Ovary (tissue), 3 donors: ENCODE data around the gene ST6GAL1.

Experiments
- POLR2A ChIP-seq: fragments of 450-650 bp; IDR thresholded peaks from one replicate; pipeline ENCODE4 v1.6.1; 2017; ENCODE audit warnings: antibody characterized with exemption, mild to moderate bottlenecking, moderate library complexity
- TF ChIP-seq, protein P1 (sequence below), 3 donors: fragments of 450-650 bp in 2 of 3; fragments of 200-600 bp in 1 of 3; IDR thresholded peaks; one replicate each; pipeline versions ENCODE4 v1.5.1 to v1.8.0; 2016 to 2022; ENCODE audit warnings: antibody characterized with exemption in 3 of 3, mild to moderate bottlenecking in 1 of 3
- donor health status: DM: no; HTN: no; CAD: no.

DNA sequence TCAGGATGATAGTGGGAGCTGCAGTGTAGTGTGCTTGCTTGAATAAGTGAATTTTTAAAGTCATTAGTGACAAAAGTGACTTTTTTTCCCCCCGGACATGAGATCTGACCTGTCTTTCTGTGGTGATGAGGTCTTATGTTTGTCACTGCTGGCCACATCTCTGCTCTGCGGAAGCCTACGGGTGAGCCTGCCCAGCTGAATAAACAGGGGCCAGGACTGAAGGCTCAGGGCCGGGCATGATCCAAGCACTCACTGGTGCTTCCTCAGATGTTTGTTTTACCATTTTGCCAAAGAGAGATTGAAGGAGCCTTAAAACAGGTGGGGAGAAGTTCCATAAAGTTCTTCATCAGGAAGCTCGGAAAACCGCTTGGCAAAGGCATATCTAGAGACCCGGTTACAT lies 174.0 kb downstream of the ST6GAL1 start:
- TF ChIP-seq POLR2A = no peak
- TF ChIP-seq, protein P1, sequence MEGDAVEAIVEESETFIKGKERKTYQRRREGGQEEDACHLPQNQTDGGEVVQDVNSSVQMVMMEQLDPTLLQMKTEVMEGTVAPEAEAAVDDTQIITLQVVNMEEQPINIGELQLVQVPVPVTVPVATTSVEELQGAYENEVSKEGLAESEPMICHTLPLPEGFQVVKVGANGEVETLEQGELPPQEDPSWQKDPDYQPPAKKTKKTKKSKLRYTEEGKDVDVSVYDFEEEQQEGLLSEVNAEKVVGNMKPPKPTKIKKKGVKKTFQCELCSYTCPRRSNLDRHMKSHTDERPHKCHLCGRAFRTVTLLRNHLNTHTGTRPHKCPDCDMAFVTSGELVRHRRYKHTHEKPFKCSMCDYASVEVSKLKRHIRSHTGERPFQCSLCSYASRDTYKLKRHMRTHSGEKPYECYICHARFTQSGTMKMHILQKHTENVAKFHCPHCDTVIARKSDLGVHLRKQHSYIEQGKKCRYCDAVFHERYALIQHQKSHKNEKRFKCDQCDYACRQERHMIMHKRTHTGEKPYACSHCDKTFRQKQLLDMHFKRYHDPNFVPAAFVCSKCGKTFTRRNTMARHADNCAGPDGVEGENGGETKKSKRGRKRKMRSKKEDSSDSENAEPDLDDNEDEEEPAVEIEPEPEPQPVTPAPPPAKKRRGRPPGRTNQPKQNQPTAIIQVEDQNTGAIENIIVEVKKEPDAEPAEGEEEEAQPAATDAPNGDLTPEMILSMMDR (IDR thresholded peaks at IDR 0.05) = no peak
